GM18517 (cell line): Measurements from ENCODE around the gene ITGB2.

ENCODE experiments used
- ATAC-seq: cut with Tn5 transposase; IDR thresholded peaks from one replicate; pipeline ENCODE4 v1.9.1; 2021; ENCODE audit warnings: mild to moderate bottlenecking, moderate library complexity; ENCODE audit not compliant: unreplicated experiment

ITGB2 gene

GRCh38 chr21:44898851-44899767 lies 21.6 kb downstream of the ITGB2 start:
- no peak for ATAC-seq

GRCh38 chr21:44898011-44898488 lies 22.6 kb downstream of the ITGB2 start:
- ATAC-seq: no peak

- ATAC-seq: no peak
These were observed 23.2 kb downstream of the ITGB2 start for GRCh38 chr21:44897326-44898010.

- no peak for ATAC-seq
These were observed 24.0 kb downstream of the ITGB2 start for GRCh38 chr21:44896561-44897286.

GRCh38 chr21:44895859-44896258 lies 24.8 kb downstream of the ITGB2 start:
- no peak for ATAC-seq

- no peak for ATAC-seq
These were observed 25.9 kb downstream of the ITGB2 start for GRCh38 chr21:44894687-44895302.

- no peak for ATAC-seq
These were observed 26.6 kb downstream of the ITGB2 start for GRCh38 chr21:44893948-44894656.

GRCh38 chr21:44893278-44893556 lies 27.5 kb downstream of the ITGB2 start:
- no peak for ATAC-seq

GRCh38 chr21:44892536-44893277 lies 28.0 kb downstream of the ITGB2 start:
- ATAC-seq: no peak

GRCh38 chr21:44892095-44892494 lies 28.6 kb downstream of the ITGB2 start:
- ATAC-seq: no peak

- no peak for ATAC-seq
These were observed 29.1 kb downstream of the ITGB2 start for GRCh38 chr21:44891631-44892031.

GRCh38 chr21:44890961-44891541 lies 29.6 kb downstream of the ITGB2 start:
- ATAC-seq: no peak

GRCh38 chr21:44890338-44890931 lies 30.3 kb downstream of the ITGB2 start:
- ATAC-seq: no peak

- ATAC-seq: no peak
These were observed 30.9 kb downstream of the ITGB2 start for GRCh38 chr21:44889625-44890337.

GRCh38 chr21:44888581-44889550 lies 31.8 kb downstream of the ITGB2 start:
- no peak for ATAC-seq

- no peak for ATAC-seq
These were observed 32.7 kb downstream of the ITGB2 start for GRCh38 chr21:44887807-44888580.
